ENCODE data around the gene PITX1. TPM values are rescaled to one million over a fixed set of nuclear protein-coding genes. Genes with fewer than 3 reads are reported as not detected.

Gene PITX1
- total and polyA plus RNA-seq, 2 experiments from 2014 or later, result not detected

GRCh38 chr5:135076801-135077200 lies 42.8 kb upstream of the PITX1 start:
- DNase-seq, result no peak
- Histone ChIP-seq H2AFZ (no peak overlapping the region), H3K4me2 (ENCODE audit: unreplicated experiment) (no peak overlapping the region), H3K4me1 (ENCODE audit: insufficient read depth) (no peaks in the 10 kb centered on the region), H3K9me3 (ENCODE audit: low read depth) (no peaks in the 10 kb centered on the region), H3K36me3 (ENCODE audit: low read depth) (no peaks in the 10 kb centered on the region), H3F3A (ENCODE audit: insufficient read depth) (no peaks in the 10 kb centered on the region), H3K79me2 (ENCODE audit: insufficient read depth) (no peaks in the 10 kb centered on the region), H3K9me2 (ENCODE audit: insufficient read depth) (no peaks in the 10 kb centered on the region), H3K27me3 (replicated peaks; ENCODE audit: insufficient read depth) (peaks cover 21% of the 10 kb centered on the region), H3K4me3 (no peak overlapping the region), H3K27ac (no peak overlapping the region), H3K9ac (no peak overlapping the region), H4K20me1 (ENCODE audit: insufficient read depth) (no peaks in the 10 kb centered on the region)
- WGBS, 2 experiments (ENCODE audit: low coverage in 1 of 2, low lambda C conversion rate in 2 of 2, missing lambda C conversion rate in 2 of 2), result 38 to 46% methylated on average over 4 of the region's 4 CpGs
- in situ Hi-C loops (cut with MboI), result no loop called here
- TF ChIP-seq EZH2 (IDR thresholded peaks at IDR 0.05; ENCODE audit: insufficient read depth, poor library complexity, severe bottlenecking) (no peak), EZH2phosphoT487 (IDR thresholded peaks at IDR 0.05; ENCODE audit: insufficient read depth, low read depth) (no peak)

GRCh38 chr5:135076051-135076491 lies 42.0 kb upstream of the PITX1 start:
- Histone ChIP-seq H3K4me1 (ENCODE audit: insufficient read depth) (no peaks in the 10 kb centered on the region), H3K4me3 (no peak overlapping the region), H3F3A (ENCODE audit: insufficient read depth) (no peaks in the 10 kb centered on the region), H3K27ac (no peak overlapping the region), H3K9me2 (ENCODE audit: insufficient read depth) (no peaks in the 10 kb centered on the region), H2AFZ (no peak overlapping the region), H3K27me3 (replicated peaks; ENCODE audit: insufficient read depth) (peaks cover 21% of the 10 kb centered on the region), H3K9me3 (ENCODE audit: low read depth) (no peaks in the 10 kb centered on the region), H3K79me2 (ENCODE audit: insufficient read depth) (no peaks in the 10 kb centered on the region), H3K36me3 (ENCODE audit: low read depth) (no peaks in the 10 kb centered on the region), H3K4me2 (ENCODE audit: unreplicated experiment) (no peak overlapping the region), H3K9ac (no peak overlapping the region), H4K20me1 (ENCODE audit: insufficient read depth) (no peaks in the 10 kb centered on the region)
- 77 to 79% methylated on average over 12 of the region's 12 CpGs for WGBS, 2 experiments (ENCODE audit: low coverage in 1 of 2, low lambda C conversion rate in 2 of 2, missing lambda C conversion rate in 2 of 2)
- in situ Hi-C loops (cut with MboI), result no loop called here
- no peak for DNase-seq
- TF ChIP-seq EZH2phosphoT487 (IDR thresholded peaks at IDR 0.05; ENCODE audit: insufficient read depth, low read depth) (no peak), EZH2 (IDR thresholded peaks at IDR 0.05; ENCODE audit: insufficient read depth, poor library complexity, severe bottlenecking) (no peak)

GRCh38 chr5:135075621-135076020 lies 41.6 kb upstream of the PITX1 start:
- no peak overlapping the region for H3K4me2 ChIP-seq (ENCODE audit: unreplicated experiment)
- H3K27me3 ChIP-seq (replicated peaks; ENCODE audit: insufficient read depth), result peaks cover 16% of the 10 kb centered on the region
- H2AFZ ChIP-seq, result no peak overlapping the region
- no peak overlapping the region for H3K27ac ChIP-seq
- no peaks in the 10 kb centered on the region for H3K9me2 ChIP-seq (ENCODE audit: insufficient read depth)
- DNase-seq, result no peak
- H3K4me1 ChIP-seq (ENCODE audit: insufficient read depth), result no peaks in the 10 kb centered on the region
- WGBS, 2 experiments (ENCODE audit: low coverage in 1 of 2, low lambda C conversion rate in 2 of 2, missing lambda C conversion rate in 2 of 2), result 42 to 47% methylated on average over 4 of the region's 4 CpGs
- no peaks in the 10 kb centered on the region for H3K9me3 ChIP-seq (ENCODE audit: low read depth)
- no peaks in the 10 kb centered on the region for H3K79me2 ChIP-seq (ENCODE audit: insufficient read depth)
- TF ChIP-seq EZH2 (IDR thresholded peaks at IDR 0.05; ENCODE audit: insufficient read depth, poor library complexity, severe bottlenecking) (no peak), EZH2phosphoT487 (IDR thresholded peaks at IDR 0.05; ENCODE audit: insufficient read depth, low read depth) (no peak)
- no peak overlapping the region for H3K4me3 ChIP-seq
- in situ Hi-C loops (cut with MboI), result no loop called here
- H4K20me1 ChIP-seq (ENCODE audit: insufficient read depth), result no peaks in the 10 kb centered on the region
- H3F3A ChIP-seq (ENCODE audit: insufficient read depth), result no peaks in the 10 kb centered on the region
- no peak overlapping the region for H3K9ac ChIP-seq
- no peaks in the 10 kb centered on the region for H3K36me3 ChIP-seq (ENCODE audit: low read depth)

- H3K9me3 ChIP-seq (ENCODE audit: low read depth), result no peaks in the 10 kb centered on the region
- no peaks in the 10 kb centered on the region for H3F3A ChIP-seq (ENCODE audit: insufficient read depth)
- H3K4me3 ChIP-seq, result no peak overlapping the region
- no peak for TF ChIP-seq EZH2phosphoT487 (IDR thresholded peaks at IDR 0.05; ENCODE audit: insufficient read depth, low read depth)
- TF ChIP-seq EZH2 (IDR thresholded peaks at IDR 0.05; ENCODE audit: insufficient read depth, poor library complexity, severe bottlenecking), result no peak
- 72 to 74% methylated on average over 8 of the region's 8 CpGs for WGBS, 2 experiments (ENCODE audit: low coverage in 1 of 2, low lambda C conversion rate in 2 of 2, missing lambda C conversion rate in 2 of 2)
- no peaks in the 10 kb centered on the region for H3K4me1 ChIP-seq (ENCODE audit: insufficient read depth)
- no peak overlapping the region for H3K4me2 ChIP-seq (ENCODE audit: unreplicated experiment)
- peak; percentile 43 for DNase-seq
- in situ Hi-C loops (cut with MboI), result no loop called here
- H3K27me3 ChIP-seq (replicated peaks; ENCODE audit: insufficient read depth), result peaks cover 22% of the 10 kb centered on the region; the same call in 1 of the 2 replicates
- no peak overlapping the region for H3K27ac ChIP-seq
- no peaks in the 10 kb centered on the region for H4K20me1 ChIP-seq (ENCODE audit: insufficient read depth)
- no peaks in the 10 kb centered on the region for H3K9me2 ChIP-seq (ENCODE audit: insufficient read depth)
- H3K9ac ChIP-seq, result no peak overlapping the region
- H3K79me2 ChIP-seq (ENCODE audit: insufficient read depth), result no peaks in the 10 kb centered on the region
- H2AFZ ChIP-seq, result no peak overlapping the region
- H3K36me3 ChIP-seq (ENCODE audit: low read depth), result no peaks in the 10 kb centered on the region
These were observed 39.8 kb upstream of the PITX1 start for GRCh38 chr5:135073761-135074345.
